Breast epithelium (tissue), 3 donors: ENCODE measurements around the gene LENG1.

Experiments used
- POLR2A ChIP-seq: fragments of 450-650 bp; IDR thresholded peaks from one replicate; pipeline ENCODE4 v1.6.1; 2016; ENCODE audit warnings: antibody characterized with exemption, mild to moderate bottlenecking, moderate library complexity
- TF ChIP-seq, protein P1 (sequence below), 3 donors: fragments of 450-650 bp; IDR thresholded peaks; one replicate each; pipeline ENCODE4 v1.5.1; 2016 to 2017; ENCODE audit warnings: antibody characterized with exemption in 3 of 3, mild to moderate bottlenecking in 3 of 3, moderate library complexity in 3 of 3

DNA sequence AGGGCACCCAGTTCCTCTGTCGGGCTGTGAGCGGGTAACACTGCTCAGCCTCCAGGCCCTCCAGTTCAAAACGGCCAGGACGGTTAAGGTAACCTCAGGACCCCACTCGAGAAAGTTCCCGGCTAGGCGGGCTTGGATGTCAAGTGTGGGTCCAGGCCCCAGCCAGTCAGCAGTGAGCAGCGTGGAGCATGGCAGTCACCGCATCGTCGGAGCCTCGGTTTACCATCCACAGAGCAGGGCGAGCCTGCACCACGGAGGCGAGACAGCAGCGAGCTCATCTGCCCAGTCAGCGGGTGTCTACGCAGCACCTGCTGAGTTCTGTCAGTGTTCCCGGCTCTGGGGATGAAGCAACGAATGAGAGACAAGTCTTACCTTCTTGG lies 29.9 kb downstream of the LENG1 start:
- TF ChIP-seq, protein P1, sequence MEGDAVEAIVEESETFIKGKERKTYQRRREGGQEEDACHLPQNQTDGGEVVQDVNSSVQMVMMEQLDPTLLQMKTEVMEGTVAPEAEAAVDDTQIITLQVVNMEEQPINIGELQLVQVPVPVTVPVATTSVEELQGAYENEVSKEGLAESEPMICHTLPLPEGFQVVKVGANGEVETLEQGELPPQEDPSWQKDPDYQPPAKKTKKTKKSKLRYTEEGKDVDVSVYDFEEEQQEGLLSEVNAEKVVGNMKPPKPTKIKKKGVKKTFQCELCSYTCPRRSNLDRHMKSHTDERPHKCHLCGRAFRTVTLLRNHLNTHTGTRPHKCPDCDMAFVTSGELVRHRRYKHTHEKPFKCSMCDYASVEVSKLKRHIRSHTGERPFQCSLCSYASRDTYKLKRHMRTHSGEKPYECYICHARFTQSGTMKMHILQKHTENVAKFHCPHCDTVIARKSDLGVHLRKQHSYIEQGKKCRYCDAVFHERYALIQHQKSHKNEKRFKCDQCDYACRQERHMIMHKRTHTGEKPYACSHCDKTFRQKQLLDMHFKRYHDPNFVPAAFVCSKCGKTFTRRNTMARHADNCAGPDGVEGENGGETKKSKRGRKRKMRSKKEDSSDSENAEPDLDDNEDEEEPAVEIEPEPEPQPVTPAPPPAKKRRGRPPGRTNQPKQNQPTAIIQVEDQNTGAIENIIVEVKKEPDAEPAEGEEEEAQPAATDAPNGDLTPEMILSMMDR (IDR thresholded peaks at IDR 0.05), result no peak
- TF ChIP-seq POLR2A, result no peak
